A549 (cell line): ENCODE results near the gene FARP2. TPM values are rescaled to one million over a fixed set of nuclear protein-coding genes. Genes with fewer than 3 reads are reported as not detected.

ENCODE experiments used
- ATAC-seq, 2 experiments: fragments of 200-7000 bp in 1 of 2; fragments of >200 bp in 1 of 2; cut with Nextera tagmentation in 1 of 2; cut with Tn5 transposase in 1 of 2; 3 replicates each; pipeline versions ENCODE4 v1.8.0 to v1.9.1; 2018 to 2020; ENCODE audit warnings: mild to moderate bottlenecking in 1 of 2, moderate library complexity in 1 of 2
- CTCF ChIA-PET: fragments of 300-600 bp; sonication (Branson Sonifier 250); formaldehyde crosslinking; extraction: SDS; loops from one replicate; lab custom pipeline; 2021; ENCODE audit warnings: antibody characterized with exemption, inconsistent platforms; lab: Yijun Ruan, JAX
- POLR2A ChIA-PET: fragments of 350-600 bp; formaldehyde crosslinking; extraction: SDS; loops from one replicate; lab custom pipeline; 2021; ENCODE audit warnings: antibody characterized with exemption, inconsistent platforms; lab: Yijun Ruan, JAX
- DNase-seq, 2 experiments: peaks; one replicate each; pipeline versions ENCODE4 v3.0.0 to v3.0.0-alpha.2; 2011 to 2016; ENCODE audit warnings: low read depth in 1 of 2, low spot score in 1 of 2
- FAIRE-seq: peaks from 2 replicates; lab custom pipeline; 2011; peaks lifted over from hg19 to GRCh38; lab: Jason Lieb, UNC
- H3K27ac ChIP-seq, 2 experiments: fragments of >200 bp; sonication (Bioruptor Twin); formaldehyde crosslinking; 3 replicates each; pipeline ENCODE4 v1.5.1; 2016 to 2017
- H3K4me1 ChIP-seq: fragments of >200 bp; sonication (Bioruptor Twin); formaldehyde crosslinking; 3 replicates; pipeline ENCODE4 v1.6.1; 2016
- H3K4me2 ChIP-seq: fragments of >200 bp; sonication (Bioruptor Twin); formaldehyde crosslinking; 3 replicates; pipeline ENCODE4 v1.6.1; 2016
- H3K4me3 ChIP-seq: fragments of >200 bp; sonication (Bioruptor Twin); formaldehyde crosslinking; 3 replicates; pipeline ENCODE4 v1.5.1; 2016
- H3K9me3 ChIP-seq: fragments of >200 bp; sonication (Bioruptor Twin); formaldehyde crosslinking; 3 replicates; pipeline ENCODE4 v1.6.1; 2016
- BHLHE40 ChIP-seq: IDR thresholded peaks from 2 replicates; pipeline ENCODE4 v1.6.1; 2012; ENCODE audit warnings: low read depth, low read length, inconsistent platforms
- CHD4 ChIP-seq: fragments of 200-600 bp; sonication (generic); IDR thresholded peaks from 2 replicates; pipeline ENCODE4 v1.6.1; 2016; ENCODE audit warnings: antibody characterized with exemption, mild to moderate bottlenecking, borderline replicate concordance
- EHF ChIP-seq: fragments of 250-450 bp; sonication (Bioruptor Pico); IDR thresholded peaks from 2 replicates; pipeline ENCODE4 v1.5.0; 2020; ENCODE audit warnings: mild to moderate bottlenecking
- EHMT2 ChIP-seq: fragments of 200-600 bp; sonication (generic); IDR thresholded peaks from 2 replicates; pipeline ENCODE4 v1.6.1; 2016; ENCODE audit warnings: antibody characterized with exemption, low read depth, mild to moderate bottlenecking, moderate library complexity
- ESRRA ChIP-seq: fragments of 150-350 bp; IDR thresholded peaks from 2 replicates; pipeline ENCODE4 v1.6.1; 2014; ENCODE audit warnings: mild to moderate bottlenecking, low read length, borderline replicate concordance
- FOSL2 ChIP-seq, 2 experiments: fragments of 450-650 bp in 1 of 2; fragments of >200 bp in 1 of 2; sonication (Bioruptor Twin) in 1 of 2; formaldehyde crosslinking; IDR thresholded peaks; 2 replicates each; pipeline versions ENCODE4 v1.5.0 to v1.6.1; 2016 to 2020; ENCODE audit warnings: mild to moderate bottlenecking in 1 of 2, moderate library complexity in 1 of 2
- GATA3 ChIP-seq: IDR thresholded peaks from 2 replicates; pipeline ENCODE4 v1.6.1; 2012; ENCODE audit warnings: borderline replicate concordance
- HDAC2 ChIP-seq: fragments of 200-600 bp; sonication (generic); IDR thresholded peaks from 2 replicates; pipeline ENCODE4 v1.6.1; 2016
- HES2 ChIP-seq: fragments of >200 bp; sonication (Bioruptor Twin); formaldehyde crosslinking; IDR thresholded peaks from 2 replicates; pipeline ENCODE4 v1.6.1; 2016
- HMGXB4 ChIP-seq: fragments of 250-450 bp; sonication (Bioruptor Pico); IDR thresholded peaks from 2 replicates; pipeline ENCODE4 v1.5.0; 2021; ENCODE audit warnings: mild to moderate bottlenecking, moderate library complexity, borderline replicate concordance
- JUN ChIP-seq, 2 experiments: fragments of >200 bp; sonication (Bioruptor Twin); formaldehyde crosslinking; IDR thresholded peaks; 2 replicates in 1 of 2; 3 replicates in 1 of 2; pipeline ENCODE4 v1.6.1; 2016 to 2017
- KDM5A ChIP-seq: fragments of 200-600 bp; sonication (generic); IDR thresholded peaks from 2 replicates; pipeline ENCODE4 v1.6.1; 2016; ENCODE audit warnings: antibody characterized with exemption, mild to moderate bottlenecking
- NFE2L2 ChIP-seq: fragments of 150-350 bp; conservative IDR thresholded peaks from 2 replicates; pipeline ENCODE4 v1.6.1; 2014; ENCODE audit warnings: low read length
- NR3C1 ChIP-seq: fragments of >200 bp; sonication (Bioruptor Twin); formaldehyde crosslinking; IDR thresholded peaks from 3 replicates; pipeline ENCODE4 v1.6.1; 2017
- POLR2A ChIP-seq: IDR thresholded peaks from 2 replicates; pipeline ENCODE4 v1.6.1; 2012; ENCODE audit warnings: mild to moderate bottlenecking, low read length
- RAD21 ChIP-seq, 2 experiments: fragments of >200 bp in 1 of 2; sonication (Bioruptor Twin) in 1 of 2; formaldehyde crosslinking in 1 of 2; IDR thresholded peaks in 1 of 2; conservative IDR thresholded peaks in 1 of 2; 2 replicates in 1 of 2; 3 replicates in 1 of 2; pipeline ENCODE4 v1.6.1; 2012 to 2018; ENCODE audit warnings: inconsistent platforms in 1 of 2
- RARB ChIP-seq: fragments of 250-450 bp; sonication (Bioruptor Pico); IDR thresholded peaks from 2 replicates; pipeline ENCODE4 v1.8.0; 2021; ENCODE audit warnings: mild to moderate bottlenecking, moderate library complexity
- RCOR1 ChIP-seq: fragments of 150-350 bp; IDR thresholded peaks from 2 replicates; pipeline ENCODE4 v1.6.1; 2014; ENCODE audit warnings: antibody characterized with exemption, low read length, low read depth
- TFCP2L1 ChIP-seq: fragments of 250-450 bp; sonication (Bioruptor Pico); IDR thresholded peaks from 2 replicates; pipeline ENCODE4 v1.5.0; 2021; ENCODE audit warnings: mild to moderate bottlenecking
- TP53 ChIP-seq: fragments of 250-450 bp; sonication (Bioruptor Pico); IDR thresholded peaks from 2 replicates; pipeline ENCODE4 v1.5.0; 2021; ENCODE audit warnings: mild to moderate bottlenecking, moderate library complexity
- USF2 ChIP-seq: fragments of 450-650 bp; IDR thresholded peaks from 2 replicates; pipeline ENCODE4 v1.6.1; 2014; ENCODE audit warnings: antibody characterized with exemption
- ZNF302 ChIP-seq: fragments of 250-450 bp; sonication (Bioruptor Pico); IDR thresholded peaks from 2 replicates; pipeline ENCODE4 v1.9.0; 2021; ENCODE audit warnings: inconsistent platforms, mild to moderate bottlenecking, moderate library complexity
- WGBS: methylation state at CpG from one replicate; pipeline ENCODE4 v1.1.6; 2017; ENCODE audit errors: missing lambda C conversion rate; 5-methylcytosine and 5-hydroxymethylcytosine counted together
- polyA plus RNA-seq, 4 experiments: library from polyadenylated mRNA; depleted of rRNA in 3 of 4; stranded (reverse); fragments of >200 nt; fragmentation: RNase III in 1 of 4; extraction: RNeasy Plus Mini Kit Qiagen cat#74134 plus additional on column Dnase treatment in 1 of 4; gene quantifications; 2 replicates in 3 of 4; 3 replicates in 1 of 4; pipeline ENCODE4 v1.2.3, GENCODE V29; 2011 to 2017

FARP2 gene
- polyA plus RNA-seq, 2 of the 4 experiments (the other 2 are of a cell fraction), result 17.0 to 29.1 TPM

- ATAC-seq, result peak; percentile 56 to 62; a peak in 3 of 6 replicates
- Histone ChIP-seq H3K4me2 (0 out of 3 replicates have a peak overlapping the region, but pooled peaks have one; percentile 2), H3K27ac (no peak overlapping the region), H3K4me1 (peaks cover 8% of the 10 kb centered on the region; the same call in 1 of the 3 replicates), H3K4me3 (no peak overlapping the region), H3K9me3 (no peaks in the 10 kb centered on the region)
- no peak for FAIRE-seq
- ChIA-PET CTCF (interaction anchor here (1.1 kb wide), 1 partner anchor 8 kb away, joined by 3 read pairs; no protein-coding TSS in a partner anchor), POLR2A (no interaction called here)
- WGBS, result 67% methylated on average over 10 of the region's 10 CpGs
- TF ChIP-seq RCOR1 (no peak), EHMT2 (no peak), FOSL2 (IDR thresholded peaks at IDR 0.05) (no peak), FOSL2 (CRISPR knock-in tag; IDR thresholded peaks at IDR 0.05) (no peak), NFE2L2 (no peak), JUN (IDR thresholded peaks at IDR 0.05) (no peak), GATA3 (no peak), TP53 (CRISPR knock-in tag) (no peak), EHF (CRISPR knock-in tag) (no peak), HMGXB4 (CRISPR knock-in tag) (no peak)
- no peak for DNase-seq
These were observed 44.1 kb downstream of the FARP2 start for GRCh38 chr2:241399941-241400922.

- DNase-seq (no peak), ATAC-seq (no peak), FAIRE-seq (no peak)
- CTCF ChIA-PET, result no interaction called here
- no peak for TF ChIP-seq POLR2A
- no peak for TF ChIP-seq CHD4
- no peak for TF ChIP-seq ZNF302 (CRISPR knock-in tag)
- no peak for TF ChIP-seq HDAC2
- no peak for TF ChIP-seq BHLHE40
- TF ChIP-seq HES2, result no peak
- TF ChIP-seq FOSL2 (IDR thresholded peaks at IDR 0.05), result no peak
- TF ChIP-seq FOSL2 (CRISPR knock-in tag; IDR thresholded peaks at IDR 0.05), result no peak
- TF ChIP-seq KDM5A, result no peak
- TF ChIP-seq RAD21 (conservative IDR thresholded peaks at IDR 0.05 in 1 of 2, IDR thresholded peaks at IDR 0.05 in 1 of 2), result no peak
- no peak for TF ChIP-seq EHMT2
- TF ChIP-seq NR3C1, result no peak
- TF ChIP-seq TFCP2L1 (CRISPR knock-in tag), result no peak
- no peak for TF ChIP-seq ESRRA
- no peak for TF ChIP-seq USF2
- no peak for TF ChIP-seq RARB (CRISPR knock-in tag)
- Histone ChIP-seq H3K4me1 (no peaks in the 10 kb centered on the region), H3K4me2 (no peak overlapping the region), H3K4me3 (no peak overlapping the region), H3K27ac (no peak overlapping the region), H3K9me3 (no peaks in the 10 kb centered on the region)
- POLR2A ChIA-PET, result no interaction called here
These were observed 52.8 kb downstream of the FARP2 start for GRCh38 chr2:241408849-241409248.
